Measurements from ENCODE around the gene KCNIP1. TPM values are rescaled to one million over a fixed set of nuclear protein-coding genes. Genes with fewer than 3 reads are reported as not detected.

The KCNIP1 gene
- total RNA-seq, 4 donors from 2014 or later, result not detected

- Histone ChIP-seq H3K4me1 (peaks cover 0 to 6% (median 0%) of the 10 kb centered on the region in 3 donors), H3K36me3 (no peaks in the 10 kb centered on the region), H3K9me3 (no peaks in the 10 kb centered on the region), H3K4me3 (no peak overlapping the region), H3K27ac (no peak overlapping the region), H3K27me3 (no peaks in the 10 kb centered on the region)
- intact Hi-C loops (cut with DNase I), result no loop called here
- no peak for TF ChIP-seq POLR2A (IDR thresholded peaks at IDR 0.05)
- no peak for TF ChIP-seq CTCF (IDR thresholded peaks at IDR 0.05)
- WGBS, 2 donors, result 46 to 60% methylated on average over 2 to 3 of the region's 3 CpGs
- DNase-seq, result no peak
These were observed 17.4 kb upstream of the KCNIP1 start for GRCh38 chr5:170486371-170486770.

- no peak for DNase-seq
- no peaks in the 10 kb centered on the region for H3K27me3 ChIP-seq
- H3K36me3 ChIP-seq, result no peaks in the 10 kb centered on the region
- intact Hi-C loops (cut with DNase I), result no loop called here
- H3K9me3 ChIP-seq, result no peaks in the 10 kb centered on the region
- 80 to 85% methylated on average over 9 of the region's 9 CpGs for WGBS, 2 donors
- TF ChIP-seq CTCF (IDR thresholded peaks at IDR 0.05), result no peak
- peaks cover 0 to 13% (median 0%) of the 10 kb centered on the region in 3 donors for H3K4me1 ChIP-seq
- no peak overlapping the region for H3K27ac ChIP-seq
- no peak overlapping the region for H3K4me3 ChIP-seq
These were observed 15.2 kb upstream of the KCNIP1 start for GRCh38 chr5:170488570-170488969.

GRCh38 chr5:170489199-170489598 is 14.6 kb upstream of the KCNIP1 start:
- WGBS, 2 donors, result 84 to 96% methylated on average over 6 of the region's 6 CpGs
- no peak overlapping the region for H3K4me3 ChIP-seq
- H3K36me3 ChIP-seq, result no peaks in the 10 kb centered on the region
- no peak overlapping the region for H3K27ac ChIP-seq
- peaks cover 0 to 2% (median 0%) of the 10 kb centered on the region in 4 donors for H3K27me3 ChIP-seq
- intact Hi-C loops (cut with DNase I), result no loop called here
- TF ChIP-seq POLR2A (IDR thresholded peaks at IDR 0.05) (no peak), CTCF (IDR thresholded peaks at IDR 0.05) (no peak)
- peaks cover 0 to 9% (median 0%) of the 10 kb centered on the region in 3 donors for H3K4me1 ChIP-seq
- H3K9me3 ChIP-seq, result no peaks in the 10 kb centered on the region
- no peak for DNase-seq

GRCh38 chr5:170490381-170490780 is 13.4 kb upstream of the KCNIP1 start:
- TF ChIP-seq CTCF (IDR thresholded peaks at IDR 0.05), result no peak
- no peak for TF ChIP-seq POLR2A (IDR thresholded peaks at IDR 0.05)
- peaks cover 0 to 7% (median 0%) of the 10 kb centered on the region in 4 donors for H3K27me3 ChIP-seq
- no peak for DNase-seq
- intact Hi-C loops (cut with DNase I), result no loop called here
- H3K36me3 ChIP-seq, result no peaks in the 10 kb centered on the region
- H3K9me3 ChIP-seq, result no peaks in the 10 kb centered on the region
- peaks cover 0 to 6% (median 0%) of the 10 kb centered on the region in 3 donors for H3K4me1 ChIP-seq
- 76 to 85% methylated on average over 3 of the region's 3 CpGs for WGBS, 2 donors
- H3K27ac ChIP-seq, result no peak overlapping the region
- H3K4me3 ChIP-seq, result no peak overlapping the region

- WGBS, 2 donors, result 50 to 54% methylated on average over 4 to 5 of the region's 5 CpGs
- Histone ChIP-seq H3K9me3 (no peaks in the 10 kb centered on the region), H3K27ac (peak overlapping the region in 1 of 4 donors; percentile 34), H3K4me3 (no peak overlapping the region), H3K36me3 (no peaks in the 10 kb centered on the region), H3K4me1 (peaks cover 0 to 6% (median 0%) of the 10 kb centered on the region in 3 donors), H3K27me3 (peaks cover 0 to 14% (median 0%) of the 10 kb centered on the region in 4 donors)
- no peak for DNase-seq
- TF ChIP-seq POLR2A (IDR thresholded peaks at IDR 0.05) (no peak), CTCF (IDR thresholded peaks at IDR 0.05) (no peak)
- intact Hi-C loops (cut with DNase I), result no loop called here
These were observed 12.3 kb upstream of the KCNIP1 start for GRCh38 chr5:170491479-170491878.

Measured in esophagus squamous epithelium (tissue), 5 donors.